A673 (cell line): ENCODE measurements around the gene C6orf47.

ENCODE experiments used
- CTCF ChIP-seq: fragments of 300-800, 200-600 bp; sonication (generic); conservative IDR thresholded peaks from 2 replicates; pipeline ENCODE4 v1.5.1; 2017; ENCODE audit warnings: low read depth, mild to moderate bottlenecking, antibody characterized with exemption, low read length, moderate library complexity, mixed read lengths
- EZH2 ChIP-seq: fragments of 200-600 bp; sonication (generic); IDR thresholded peaks from 2 replicates; pipeline ENCODE4 v1.6.1; 2017; ENCODE audit warnings: borderline replicate concordance, low read depth, mild to moderate bottlenecking, mixed read lengths, antibody characterized with exemption, low read length; ENCODE audit not compliant: poor library complexity, severe bottlenecking

GRCh38 chr6:31697555-31697954 lies 37.0 kb upstream of the C6orf47 start:
- TF ChIP-seq CTCF (no peak), EZH2 (no peak)
